Measurements from ENCODE around the gene CHCHD1. TPM values are rescaled to one million over a fixed set of nuclear protein-coding genes. Genes with fewer than 3 reads are reported as not detected.

CHCHD1 gene
- total RNA-seq, 4 donors from 2014 or later, result 12.7 to 26.0 (median 22.5) TPM

DNA sequence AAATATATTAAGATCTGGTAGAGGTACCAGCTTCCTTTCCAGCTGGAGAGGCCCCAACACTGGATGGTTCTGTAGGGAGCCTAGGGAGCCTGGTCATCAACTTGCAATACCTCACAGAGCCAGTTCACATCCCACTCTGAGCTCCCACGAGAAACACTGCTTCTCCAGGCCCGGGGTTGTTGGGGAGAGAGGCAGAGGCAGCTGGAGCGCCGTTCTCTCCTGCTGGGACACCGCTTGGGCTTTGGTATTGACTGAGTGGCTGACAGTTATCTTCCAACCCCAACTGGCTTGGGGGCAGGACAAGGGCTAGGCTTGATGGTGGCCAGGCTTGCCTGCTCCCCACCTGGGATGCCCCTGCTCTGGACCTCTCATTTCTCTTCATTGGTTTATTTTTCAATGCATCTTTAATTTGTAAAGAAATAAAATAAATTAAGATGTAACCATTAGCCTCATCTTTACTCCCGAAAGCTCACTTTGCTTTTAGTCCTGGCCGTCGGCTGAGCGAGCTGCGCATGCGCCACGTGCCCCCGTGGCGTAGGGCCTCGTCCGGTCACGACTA is 10.0 kb upstream of the CHCHD1 start:
- Histone ChIP-seq H3K27me3 (no peaks in the 10 kb centered on the region), H3K27ac (peak overlapping the region; percentile 98), H3K9me3 (no peaks in the 10 kb centered on the region), H3K36me3 (peaks cover 58% of the 10 kb centered on the region), H3K4me1 (peaks cover 34% of the 10 kb centered on the region), H3K4me3 (peak overlapping the region; percentile 84)
- 10% methylated on average over 15 of the region's 17 CpGs for WGBS
- TF ChIP-seq, protein P1, sequence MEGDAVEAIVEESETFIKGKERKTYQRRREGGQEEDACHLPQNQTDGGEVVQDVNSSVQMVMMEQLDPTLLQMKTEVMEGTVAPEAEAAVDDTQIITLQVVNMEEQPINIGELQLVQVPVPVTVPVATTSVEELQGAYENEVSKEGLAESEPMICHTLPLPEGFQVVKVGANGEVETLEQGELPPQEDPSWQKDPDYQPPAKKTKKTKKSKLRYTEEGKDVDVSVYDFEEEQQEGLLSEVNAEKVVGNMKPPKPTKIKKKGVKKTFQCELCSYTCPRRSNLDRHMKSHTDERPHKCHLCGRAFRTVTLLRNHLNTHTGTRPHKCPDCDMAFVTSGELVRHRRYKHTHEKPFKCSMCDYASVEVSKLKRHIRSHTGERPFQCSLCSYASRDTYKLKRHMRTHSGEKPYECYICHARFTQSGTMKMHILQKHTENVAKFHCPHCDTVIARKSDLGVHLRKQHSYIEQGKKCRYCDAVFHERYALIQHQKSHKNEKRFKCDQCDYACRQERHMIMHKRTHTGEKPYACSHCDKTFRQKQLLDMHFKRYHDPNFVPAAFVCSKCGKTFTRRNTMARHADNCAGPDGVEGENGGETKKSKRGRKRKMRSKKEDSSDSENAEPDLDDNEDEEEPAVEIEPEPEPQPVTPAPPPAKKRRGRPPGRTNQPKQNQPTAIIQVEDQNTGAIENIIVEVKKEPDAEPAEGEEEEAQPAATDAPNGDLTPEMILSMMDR (IDR thresholded peaks at IDR 0.05), result no peak
- no peak for TF ChIP-seq EP300 (IDR thresholded peaks at IDR 0.05)
- no peak for TF ChIP-seq POLR2AphosphoS5 (IDR thresholded peaks at IDR 0.05)
- TF ChIP-seq POLR2A (IDR thresholded peaks at IDR 0.05), result no peak
- no peak for DNase-seq (ENCODE audit: low spot score in 2 of 2)

DNA sequence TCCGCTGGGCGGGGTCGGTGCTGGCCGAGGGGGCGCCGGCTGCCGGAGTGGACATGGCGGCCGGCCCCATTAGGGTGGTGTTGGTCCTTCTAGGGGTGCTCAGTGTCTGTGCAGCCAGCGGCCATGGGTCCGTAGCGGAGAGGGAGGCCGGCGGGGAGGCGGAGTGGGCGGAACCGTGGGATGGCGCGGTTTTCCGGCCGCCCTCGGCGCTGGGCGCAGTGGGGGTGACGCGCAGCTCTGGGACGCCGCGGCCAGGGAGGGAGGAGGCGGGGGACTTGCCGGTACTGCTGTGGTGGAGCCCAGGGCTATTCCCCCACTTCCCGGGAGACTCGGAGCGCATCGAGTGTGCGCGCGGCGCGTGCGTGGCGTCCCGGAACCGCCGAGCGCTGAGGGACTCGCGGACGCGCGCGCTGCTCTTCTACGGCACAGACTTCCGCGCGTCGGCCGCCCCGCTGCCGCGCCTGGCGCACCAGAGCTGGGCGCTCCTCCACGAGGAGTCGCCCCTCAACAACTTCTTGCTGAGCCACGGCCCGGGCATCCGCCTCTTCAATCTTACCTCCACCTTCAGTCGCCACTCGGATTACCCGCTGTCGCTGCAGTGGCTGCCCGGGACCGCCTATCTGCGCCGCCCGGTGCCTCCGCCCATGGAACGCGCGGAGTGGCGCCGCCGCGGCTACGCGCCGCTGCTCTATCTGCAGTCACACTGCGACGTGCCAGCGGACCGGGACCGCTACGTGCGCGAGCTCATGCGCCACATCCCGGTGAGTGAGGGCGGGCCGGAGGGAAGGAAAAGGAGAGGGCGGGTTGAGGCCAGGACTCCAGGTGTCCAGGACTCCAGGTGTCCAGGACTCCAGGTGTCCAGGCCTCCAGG is 9.3 kb upstream of the CHCHD1 start:
- WGBS, result 0% methylated on average over 24 of the region's 101 CpGs
- Histone ChIP-seq H3K4me1 (peaks cover 34% of the 10 kb centered on the region), H3K4me3 (peak overlapping the region; percentile 84), H3K9me3 (no peaks in the 10 kb centered on the region), H3K27ac (peak overlapping the region; percentile 98), H3K27me3 (no peaks in the 10 kb centered on the region), H3K36me3 (peaks cover 53% of the 10 kb centered on the region)
- no peak for TF ChIP-seq EP300 (IDR thresholded peaks at IDR 0.05)
- TF ChIP-seq, protein P1 (IDR thresholded peaks at IDR 0.05), result peak in 1 of 2 donors; percentile 22
- TF ChIP-seq POLR2AphosphoS5 (IDR thresholded peaks at IDR 0.05), result peak in 2 of 3 donors; percentile 6 to 50
- TF ChIP-seq POLR2A (IDR thresholded peaks at IDR 0.05), result peak; percentile 73 to 85
- DNase-seq (ENCODE audit: low spot score in 2 of 2), result peak; percentile 93 to 94

DNA sequence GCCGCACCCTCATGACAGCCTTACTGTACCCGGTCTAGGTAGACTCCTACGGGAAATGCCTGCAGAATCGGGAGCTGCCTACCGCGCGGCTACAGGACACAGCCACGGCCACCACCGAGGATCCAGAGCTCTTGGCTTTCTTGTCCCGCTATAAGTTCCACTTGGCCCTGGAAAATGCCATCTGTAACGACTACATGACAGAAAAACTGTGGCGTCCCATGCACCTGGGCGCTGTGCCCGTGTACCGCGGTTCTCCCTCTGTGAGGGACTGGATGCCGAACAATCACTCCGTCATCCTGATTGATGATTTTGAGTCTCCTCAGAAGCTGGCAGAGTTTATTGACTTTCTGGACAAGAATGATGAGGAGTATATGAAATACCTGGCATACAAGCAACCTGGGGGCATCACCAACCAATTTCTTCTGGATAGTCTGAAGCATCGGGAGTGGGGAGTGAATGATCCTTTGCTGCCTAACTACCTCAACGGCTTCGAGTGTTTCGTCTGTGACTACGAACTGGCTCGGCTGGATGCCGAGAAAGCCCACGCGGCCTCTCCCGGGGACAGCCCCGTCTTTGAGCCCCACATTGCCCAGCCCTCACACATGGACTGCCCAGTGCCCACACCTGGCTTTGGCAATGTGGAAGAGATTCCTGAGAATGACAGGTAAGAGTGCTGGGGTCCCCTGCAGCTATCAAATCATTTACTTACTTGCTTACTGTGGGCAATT is 8.5 kb upstream of the CHCHD1 start:
- TF ChIP-seq POLR2AphosphoS5 (IDR thresholded peaks at IDR 0.05) (no peak), POLR2A (IDR thresholded peaks at IDR 0.05) (no peak)
- no peaks in the 10 kb centered on the region for H3K27me3 ChIP-seq
- H3K9me3 ChIP-seq, result no peaks in the 10 kb centered on the region
- peaks cover 51% of the 10 kb centered on the region for H3K36me3 ChIP-seq
- H3K27ac ChIP-seq, result peak overlapping the region; percentile 98
- H3K4me3 ChIP-seq, result peak overlapping the region; percentile 84
- DNase-seq (ENCODE audit: low spot score in 2 of 2), result no peak
- H3K4me1 ChIP-seq, result peaks cover 34% of the 10 kb centered on the region
- 13% methylated on average over 10 of the region's 29 CpGs for WGBS

DNA sequence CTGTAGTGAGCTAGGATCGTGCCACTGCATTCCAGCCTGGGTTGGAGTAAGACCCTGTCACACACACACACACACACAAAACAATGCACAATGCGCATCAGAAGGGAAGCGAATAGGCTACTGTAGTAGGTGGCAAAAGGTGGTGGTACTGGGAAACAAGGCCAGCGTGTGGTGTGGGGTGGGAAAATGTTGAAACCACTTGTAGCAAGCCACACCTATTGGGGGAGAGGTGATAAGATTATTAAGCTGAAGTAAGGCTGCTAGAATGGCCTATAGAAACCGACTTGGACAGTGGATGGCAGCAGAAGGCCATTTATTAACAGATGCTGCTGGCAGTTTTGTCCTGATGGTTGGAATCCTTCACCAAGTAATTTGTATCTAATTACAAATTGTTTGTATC is 7.2 kb upstream of the CHCHD1 start:
- peak overlapping the region; percentile 84 for H3K4me3 ChIP-seq
- H3K9me3 ChIP-seq, result no peaks in the 10 kb centered on the region
- 57% methylated on average over 5 of the region's 5 CpGs for WGBS
- H3K27me3 ChIP-seq, result no peaks in the 10 kb centered on the region
- TF ChIP-seq POLR2A (IDR thresholded peaks at IDR 0.05) (no peak), EP300 (IDR thresholded peaks at IDR 0.05) (no peak), POLR2AphosphoS5 (IDR thresholded peaks at IDR 0.05) (no peak)
- TF ChIP-seq, protein P1 (IDR thresholded peaks at IDR 0.05), result no peak
- no peak overlapping the region for H3K27ac ChIP-seq
- peaks cover 34% of the 10 kb centered on the region for H3K4me1 ChIP-seq
- DNase-seq (ENCODE audit: low spot score in 2 of 2), result no peak
- peaks cover 45% of the 10 kb centered on the region for H3K36me3 ChIP-seq

DNA sequence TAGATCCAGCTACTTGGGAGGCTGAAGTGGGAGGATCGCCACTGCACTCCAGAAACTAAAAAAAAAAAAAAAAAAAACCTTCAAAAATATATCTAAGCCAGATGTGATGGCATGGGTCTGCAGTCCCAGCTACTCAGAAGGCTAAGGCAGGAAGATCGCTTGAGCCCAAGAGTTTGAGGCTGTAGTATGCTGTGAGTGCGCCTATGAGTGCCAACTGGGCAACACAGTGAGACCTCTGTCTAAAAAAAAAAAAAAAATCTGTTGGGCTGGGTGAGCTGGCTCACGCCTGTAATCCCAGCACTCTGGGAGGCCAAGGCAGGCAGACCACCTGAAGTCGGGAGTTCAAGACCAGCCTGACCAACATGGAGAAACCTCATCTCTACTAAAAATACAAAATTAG is 2.8 kb upstream of the CHCHD1 start:
- 83% methylated on average over 5 of the region's 5 CpGs for WGBS
- peaks cover 49% of the 10 kb centered on the region for H3K4me1 ChIP-seq
- H3K36me3 ChIP-seq, result peaks cover 27% of the 10 kb centered on the region

More for the DNA sequence above, 2.8 kb upstream of the CHCHD1 start:
- Histone ChIP-seq H3K9me3 (no peaks in the 10 kb centered on the region), H3K27ac (no peak overlapping the region), H3K4me3 (no peak overlapping the region), H3K27me3 (no peaks in the 10 kb centered on the region)
- TF ChIP-seq POLR2A (IDR thresholded peaks at IDR 0.05), result no peak
- TF ChIP-seq, protein P1 (IDR thresholded peaks at IDR 0.05), result no peak
- no peak for TF ChIP-seq EP300 (IDR thresholded peaks at IDR 0.05)
- TF ChIP-seq POLR2AphosphoS5 (IDR thresholded peaks at IDR 0.05), result no peak
- DNase-seq (ENCODE audit: low spot score in 2 of 2), result no peak

All from suprapubic skin (tissue), 4 donors.